Measurements from ENCODE around the gene TERT. TPM values are rescaled to one million over a fixed set of nuclear protein-coding genes. Genes with fewer than 3 reads are reported as not detected.

TERT gene
- total and polyA plus RNA-seq, 2 of the 13 experiments (the other 11 are each of a cell fraction or from before 2014, with no cell fraction given) = 4.3 to 5.9 TPM

DNA sequence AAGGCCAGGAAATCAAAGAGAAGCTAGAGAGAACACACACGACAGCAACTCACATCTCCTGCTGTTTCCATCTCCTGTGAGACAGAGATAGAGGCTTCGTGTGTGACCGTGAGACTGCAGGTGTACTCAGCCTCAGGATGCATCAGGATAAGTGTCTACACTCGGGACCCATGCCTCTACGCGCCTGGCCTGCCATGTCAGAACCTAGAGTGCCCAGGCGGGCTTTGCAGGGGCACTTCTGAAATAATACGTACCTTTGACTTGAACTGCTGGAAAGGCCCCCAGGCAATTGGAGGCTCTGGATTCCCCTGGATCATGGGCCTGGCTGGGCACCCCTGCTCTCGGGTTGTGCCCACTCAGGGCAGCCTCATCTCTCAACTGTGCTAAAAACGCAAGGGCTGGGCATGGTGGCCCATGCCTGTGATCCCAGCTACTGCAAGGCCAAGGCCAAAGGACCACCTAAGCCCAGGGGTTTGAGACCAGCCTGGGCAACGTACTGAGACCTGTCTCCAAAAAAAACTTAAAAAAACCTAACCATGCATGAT is 37.1 kb upstream of the TERT start:
- ChIA-PET CTCF (ENCODE audit: low intra/inter-chr PET ratio, low total read pairs) (no interaction called here), POLR2A (no interaction called here)
- ATAC-seq (peak; percentile 20), FAIRE-seq (no peak), DNase-seq (ENCODE audit: low spot score) (no peak)
- no peak overlapping the region for H3K4me3 ChIP-seq (replicated peaks in 1 of 3; ENCODE audit: insufficient read depth in 1 of 3, low read depth in 2 of 3, low read length in 3 of 3)
- H3K9ac ChIP-seq (ENCODE audit: insufficient read depth, low read depth, low read length) = no peak overlapping the region
- H3K4me1 ChIP-seq (ENCODE audit: insufficient read depth, low read length) = peaks cover 16% of the 10 kb centered on the region
- no peaks in the 10 kb centered on the region for H3K79me2 ChIP-seq (ENCODE audit: insufficient read depth, low read length)
- no peaks in the 10 kb centered on the region for H3K27me3 ChIP-seq (ENCODE audit: control insufficient read depth in 1 of 2, insufficient read depth in 2 of 2, low read length in 2 of 2)
- 93% methylated on average over 9 of the region's 11 CpGs for WGBS (ENCODE audit: low lambda C conversion rate)
- H4K20me1 ChIP-seq (ENCODE audit: insufficient read depth, low read length) = peaks cover 20% of the 10 kb centered on the region
- H3K27ac ChIP-seq (ENCODE audit: extremely low read length, insufficient read depth, low read length) = no peak overlapping the region
- H3K36me3 ChIP-seq (replicated peaks in 1 of 2; ENCODE audit: control insufficient read depth in 1 of 2, insufficient read depth in 2 of 2, low read length in 2 of 2) = peaks cover 29 to 48% of the 10 kb centered on the region in 2 experiments; a peak in 4 of 5 replicates
- TF ChIP-seq, protein P1, sequence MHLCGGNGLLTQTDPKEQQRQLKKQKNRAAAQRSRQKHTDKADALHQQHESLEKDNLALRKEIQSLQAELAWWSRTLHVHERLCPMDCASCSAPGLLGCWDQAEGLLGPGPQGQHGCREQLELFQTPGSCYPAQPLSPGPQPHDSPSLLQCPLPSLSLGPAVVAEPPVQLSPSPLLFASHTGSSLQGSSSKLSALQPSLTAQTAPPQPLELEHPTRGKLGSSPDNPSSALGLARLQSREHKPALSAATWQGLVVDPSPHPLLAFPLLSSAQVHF (CRISPR knock-in tag; IDR thresholded peaks at IDR 0.05) = no peak
- no peak for TF ChIP-seq DNMT1 (CRISPR knock-in tag; IDR thresholded peaks at IDR 0.05)
- TF ChIP-seq NPAS2 (CRISPR knock-in tag; IDR thresholded peaks at IDR 0.05; ENCODE audit: borderline replicate concordance) = no peak
- no peak for TF ChIP-seq TRIM24 (CRISPR knock-in tag; IDR thresholded peaks at IDR 0.05)
- no peak for TF ChIP-seq MATR3 (CRISPR knock-in tag; IDR thresholded peaks at IDR 0.05)
- BruUV-seq (replicated peaks) = no TSS peak
- H3K9me3 ChIP-seq (ENCODE audit: low read length) = no peaks in the 10 kb centered on the region
- in situ Hi-C loops (cut with HindIII; ENCODE audit: extremely low pct_ligation_motif_present, low pct_unique_long_range_greater_than_20kb) (no loop called here), intact Hi-C loops (cut with micrococcal nuclease; ENCODE audit: unreplicated experiment) (no loop called here)
- no peak overlapping the region for H3K4me2 ChIP-seq (ENCODE audit: low read depth, low read length)
- no peak overlapping the region for H2AFZ ChIP-seq (ENCODE audit: low read length)

- TF ChIP-seq IRF2 (CRISPR knock-in tag; IDR thresholded peaks at IDR 0.05) (no peak), EHMT2 (IDR thresholded peaks at IDR 0.05; ENCODE audit: borderline replicate concordance, low read depth, low read length) (no peak), MYC (CRISPR knock-in tag; IDR thresholded peaks at IDR 0.05; ENCODE audit: borderline replicate concordance) (no peak), ZNF556 (CRISPR knock-in tag; IDR thresholded peaks at IDR 0.05; ENCODE audit: borderline replicate concordance) (no peak), BORCS8-MEF2B (CRISPR knock-in tag; IDR thresholded peaks at IDR 0.05) (no peak)
- H3K4me2 ChIP-seq (ENCODE audit: low read depth, low read length) = no peak overlapping the region
- WGBS (ENCODE audit: low lambda C conversion rate) = 100% methylated on average over 17 of the region's 35 CpGs
- intact Hi-C loops (cut with micrococcal nuclease; ENCODE audit: unreplicated experiment) = no loop called here
- H3K79me2 ChIP-seq (ENCODE audit: insufficient read depth, low read length) = no peaks in the 10 kb centered on the region
- no peaks in the 10 kb centered on the region for H3K9me3 ChIP-seq (ENCODE audit: low read length)
- H3K4me1 ChIP-seq (ENCODE audit: insufficient read depth, low read length) = peaks cover 23% of the 10 kb centered on the region
- no peak overlapping the region for H2AFZ ChIP-seq (ENCODE audit: low read length)
- in situ Hi-C loops (cut with HindIII; ENCODE audit: extremely low pct_ligation_motif_present, low pct_unique_long_range_greater_than_20kb) = no loop called here
- no peak overlapping the region for H3K9ac ChIP-seq (ENCODE audit: insufficient read depth, low read depth, low read length)
- peaks cover 25% of the 10 kb centered on the region for H4K20me1 ChIP-seq (ENCODE audit: insufficient read depth, low read length)
- no peak for DNase-seq (ENCODE audit: low spot score)
- H3K36me3 ChIP-seq (replicated peaks in 1 of 2; ENCODE audit: control insufficient read depth in 1 of 2, insufficient read depth in 2 of 2, low read length in 2 of 2) = peaks cover 24 to 40% of the 10 kb centered on the region in 2 experiments; a peak in 4 of 5 replicates
- no peak for FAIRE-seq
- H3K4me3 ChIP-seq (replicated peaks in 1 of 3; ENCODE audit: insufficient read depth in 1 of 3, low read depth in 2 of 3, low read length in 3 of 3) = no peak overlapping the region
- ATAC-seq = peak; percentile 25
- CTCF ChIA-PET (ENCODE audit: low intra/inter-chr PET ratio, low total read pairs) = no interaction called here
- POLR2A ChIA-PET = no interaction called here
- no peak overlapping the region for H3K27ac ChIP-seq (ENCODE audit: extremely low read length, insufficient read depth, low read length)
- H3K27me3 ChIP-seq (ENCODE audit: control insufficient read depth in 1 of 2, insufficient read depth in 2 of 2, low read length in 2 of 2) = no peaks in the 10 kb centered on the region
- BruUV-seq (replicated peaks) = no TSS peak
These were observed 36.3 kb upstream of the TERT start for GRCh38 chr5:1330847-1331831.

Measured in HepG2 (cell line).